Endothelial cell (in vitro differentiated cells): ENCODE results near the gene SYNJ2. TPM values are rescaled to one million over a fixed set of nuclear protein-coding genes. Genes with fewer than 3 reads are reported as not detected.

Experiments
- DNase-seq: peaks from one replicate; pipeline ENCODE4 v3.0.0; 2021; ENCODE audit warnings: low spot score
- H3K27ac Mint-ChIP-seq: one replicate; pipeline ENCODE4 v1.8.0; 2021; ENCODE audit warnings: mixed read lengths, inconsistent platforms; ENCODE audit not compliant: unreplicated experiment
- H3K27me3 Mint-ChIP-seq: one replicate; pipeline ENCODE4 v1.8.0; 2021; ENCODE audit warnings: mild to moderate bottlenecking, moderate library complexity, mixed read lengths, inconsistent platforms; ENCODE audit not compliant: unreplicated experiment
- H3K36me3 Mint-ChIP-seq: one replicate; pipeline ENCODE4 v1.8.0; 2021; ENCODE audit warnings: mild to moderate bottlenecking, low read depth, mixed read lengths, inconsistent platforms; ENCODE audit not compliant: unreplicated experiment
- H3K4me1 Mint-ChIP-seq: one replicate; pipeline ENCODE4 v1.8.0; 2021; ENCODE audit warnings: mild to moderate bottlenecking, mixed read lengths, inconsistent platforms; ENCODE audit not compliant: unreplicated experiment
- H3K4me3 Mint-ChIP-seq: one replicate; pipeline ENCODE4 v1.8.0; 2021; ENCODE audit warnings: mild to moderate bottlenecking, mixed read lengths, inconsistent platforms; ENCODE audit not compliant: unreplicated experiment
- H3K9me3 Mint-ChIP-seq: one replicate; pipeline ENCODE4 v1.8.0; 2021; ENCODE audit warnings: mixed read lengths, inconsistent platforms; ENCODE audit not compliant: unreplicated experiment
- total RNA-seq: library from RNA; stranded (reverse); fragmentation: NEBNext Ultra II Directional; extraction: Animal tissue kit (Norgen Biotek cat#: 25700); gene quantifications from one replicate; pipeline ENCODE4 v1.2.1, GENCODE V29; 2021; ENCODE audit not compliant: unreplicated experiment
- TF ChIP-seq, protein P1 (sequence below): fragments of 200-600 bp; sonication (generic); IDR thresholded peaks from one replicate; pipeline ENCODE4 v1.5.0; 2021; ENCODE audit warnings: antibody characterized with exemption; ENCODE audit not compliant: unreplicated experiment

Gene SYNJ2
- total RNA-seq, 1 donor from 2014 or later = 33.7 TPM

DNA sequence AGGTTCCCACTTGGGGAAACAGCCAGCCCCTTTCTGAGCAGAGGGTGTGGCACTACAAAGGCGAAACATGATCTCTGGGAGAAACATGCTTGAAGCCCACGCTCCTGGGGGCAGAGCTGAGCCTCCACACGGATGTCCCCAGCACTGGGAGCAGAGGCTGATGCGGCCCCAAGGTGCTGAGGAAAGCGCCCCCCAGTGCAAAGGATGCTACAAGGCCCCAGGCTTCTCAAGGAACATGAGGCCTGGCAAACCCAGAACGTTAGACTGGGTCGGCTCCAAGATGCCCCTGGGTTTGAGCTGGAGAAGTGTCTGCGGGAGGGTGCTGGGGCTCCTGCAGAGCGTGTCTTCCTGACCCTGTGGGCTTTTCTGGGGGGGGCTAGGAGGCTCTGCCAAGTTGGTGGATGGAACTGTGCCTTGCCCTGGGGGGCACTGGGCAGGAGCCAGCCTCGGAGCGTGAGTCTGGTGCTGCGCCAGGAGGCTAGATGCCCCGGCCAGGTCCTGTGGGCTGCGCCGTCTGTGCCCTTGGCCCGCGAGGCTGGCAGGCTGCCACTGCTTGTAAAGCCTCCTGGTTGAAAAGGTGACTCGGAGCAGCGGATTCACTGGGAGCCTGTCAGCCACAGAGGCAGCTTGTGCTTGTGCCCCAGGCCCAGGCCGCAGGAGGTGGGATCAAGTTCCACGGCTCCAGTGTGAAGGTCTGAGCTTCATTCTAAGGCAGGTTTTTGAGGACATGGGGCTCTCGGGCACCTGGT, 8.1 kb downstream of the SYNJ2 start:
- peaks cover 4% of the 10 kb centered on the region for H3K36me3 Mint-ChIP-seq
- H3K4me1 Mint-ChIP-seq = peaks cover 33% of the 10 kb centered on the region
- H3K27me3 Mint-ChIP-seq = no peaks in the 10 kb centered on the region
- H3K9me3 Mint-ChIP-seq = no peaks in the 10 kb centered on the region
- H3K27ac Mint-ChIP-seq = no peak overlapping the region
- DNase-seq = no peak
- TF ChIP-seq, protein P1, sequence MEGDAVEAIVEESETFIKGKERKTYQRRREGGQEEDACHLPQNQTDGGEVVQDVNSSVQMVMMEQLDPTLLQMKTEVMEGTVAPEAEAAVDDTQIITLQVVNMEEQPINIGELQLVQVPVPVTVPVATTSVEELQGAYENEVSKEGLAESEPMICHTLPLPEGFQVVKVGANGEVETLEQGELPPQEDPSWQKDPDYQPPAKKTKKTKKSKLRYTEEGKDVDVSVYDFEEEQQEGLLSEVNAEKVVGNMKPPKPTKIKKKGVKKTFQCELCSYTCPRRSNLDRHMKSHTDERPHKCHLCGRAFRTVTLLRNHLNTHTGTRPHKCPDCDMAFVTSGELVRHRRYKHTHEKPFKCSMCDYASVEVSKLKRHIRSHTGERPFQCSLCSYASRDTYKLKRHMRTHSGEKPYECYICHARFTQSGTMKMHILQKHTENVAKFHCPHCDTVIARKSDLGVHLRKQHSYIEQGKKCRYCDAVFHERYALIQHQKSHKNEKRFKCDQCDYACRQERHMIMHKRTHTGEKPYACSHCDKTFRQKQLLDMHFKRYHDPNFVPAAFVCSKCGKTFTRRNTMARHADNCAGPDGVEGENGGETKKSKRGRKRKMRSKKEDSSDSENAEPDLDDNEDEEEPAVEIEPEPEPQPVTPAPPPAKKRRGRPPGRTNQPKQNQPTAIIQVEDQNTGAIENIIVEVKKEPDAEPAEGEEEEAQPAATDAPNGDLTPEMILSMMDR = no peak
- H3K4me3 Mint-ChIP-seq = no peak overlapping the region

DNA sequence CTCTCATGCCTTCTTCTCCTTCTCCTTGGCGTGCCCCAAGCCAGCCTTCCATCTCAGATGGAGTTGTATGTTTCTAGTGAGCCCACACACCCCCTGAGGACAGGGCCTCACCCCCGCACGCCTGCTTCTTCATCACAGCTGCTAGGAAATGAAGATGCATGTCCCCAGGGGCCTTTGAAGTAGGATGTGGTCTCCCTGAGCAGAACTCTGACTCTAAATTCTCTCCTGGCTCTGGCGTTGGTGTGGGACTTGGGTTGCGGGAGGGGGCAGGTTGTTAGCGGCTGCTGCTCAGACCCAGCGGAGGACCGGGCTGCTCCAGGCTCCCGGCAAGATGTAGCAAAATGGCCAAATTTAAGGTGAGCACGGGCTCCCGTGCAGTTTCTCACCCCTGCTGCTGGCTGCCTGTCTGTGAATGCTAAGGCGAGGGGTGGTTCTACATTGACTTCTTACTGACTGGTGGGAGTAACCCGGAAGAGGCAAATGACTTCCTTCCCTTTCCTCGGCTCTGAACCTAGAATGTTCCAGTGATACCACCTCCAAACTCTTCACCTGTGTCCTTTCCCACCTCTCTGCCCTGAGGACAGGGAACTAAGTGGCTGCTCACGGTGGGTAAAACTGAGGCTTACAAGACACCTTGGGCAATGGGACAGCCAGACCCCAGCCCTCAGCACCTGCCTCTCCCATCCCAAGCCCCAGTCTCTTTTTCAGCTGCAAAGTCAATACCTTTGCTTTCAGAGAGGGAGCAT, 8.8 kb downstream of the SYNJ2 start:
- TF ChIP-seq, protein P1 = no peak
- DNase-seq = no peak
- Mint-ChIP-seq H3K4me1 (peaks cover 29% of the 10 kb centered on the region), H3K27ac (no peak overlapping the region), H3K9me3 (no peaks in the 10 kb centered on the region), H3K27me3 (no peaks in the 10 kb centered on the region), H3K36me3 (peaks cover 4% of the 10 kb centered on the region), H3K4me3 (peak overlapping the region; percentile 25)

DNA sequence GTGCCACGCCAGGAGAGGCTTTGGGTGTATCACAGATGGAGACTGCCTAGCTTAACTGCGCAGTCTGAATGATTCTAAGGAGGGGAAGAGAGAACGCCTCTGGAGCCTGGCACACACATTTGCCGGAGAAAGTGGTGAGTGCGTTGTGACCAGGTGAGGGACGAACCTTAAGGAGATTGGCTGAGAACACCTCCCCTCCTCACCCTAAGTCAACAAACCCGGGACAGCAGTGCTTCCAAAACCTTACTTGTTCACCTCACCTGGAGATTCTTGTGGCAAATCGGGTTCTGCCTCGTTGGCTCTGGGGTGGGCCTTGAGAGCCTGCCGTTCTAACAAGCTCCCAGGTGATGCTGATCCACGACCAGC, 9.4 kb downstream of the SYNJ2 start:
- Mint-ChIP-seq H3K36me3 (peaks cover 4% of the 10 kb centered on the region), H3K27ac (no peak overlapping the region), H3K27me3 (peaks cover under 1% of the 10 kb centered on the region), H3K4me3 (no peak overlapping the region), H3K9me3 (no peaks in the 10 kb centered on the region), H3K4me1 (peaks cover 32% of the 10 kb centered on the region)
- no peak for DNase-seq
- TF ChIP-seq, protein P1 = no peak

DNA sequence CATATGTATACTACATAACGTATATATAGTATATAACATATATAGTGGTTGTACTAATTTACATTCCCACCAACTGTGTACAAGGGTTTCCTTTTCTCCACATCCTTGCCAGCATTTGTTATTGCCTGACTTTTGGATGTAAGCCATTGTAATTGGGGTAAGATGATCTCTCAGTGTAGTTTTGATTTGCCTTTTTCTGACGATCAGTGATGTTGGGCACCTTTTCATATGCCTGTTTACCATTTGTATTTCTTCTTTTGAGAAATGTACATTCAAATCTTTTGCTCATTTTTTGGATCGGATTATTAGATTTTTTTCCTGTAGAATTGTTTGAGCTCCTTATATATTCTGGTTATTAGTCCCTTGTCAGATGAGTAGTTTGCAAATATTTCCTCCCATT, 11.4 kb downstream of the SYNJ2 start:
- H3K27ac Mint-ChIP-seq = no peak overlapping the region
- H3K4me3 Mint-ChIP-seq = no peak overlapping the region
- TF ChIP-seq, protein P1 = no peak
- no peaks in the 10 kb centered on the region for H3K9me3 Mint-ChIP-seq
- peaks cover 46% of the 10 kb centered on the region for H3K4me1 Mint-ChIP-seq
- DNase-seq = no peak
- peaks cover 2% of the 10 kb centered on the region for H3K27me3 Mint-ChIP-seq
- H3K36me3 Mint-ChIP-seq = peaks cover 9% of the 10 kb centered on the region
